ENCODE measurements around the gene QKI.
"Not testable (repeated sequence)": the region's sequence is repeated elsewhere in the genome, so short reads cannot be mapped to it uniquely, and the experiment has no call there.

QKI gene

DNA sequence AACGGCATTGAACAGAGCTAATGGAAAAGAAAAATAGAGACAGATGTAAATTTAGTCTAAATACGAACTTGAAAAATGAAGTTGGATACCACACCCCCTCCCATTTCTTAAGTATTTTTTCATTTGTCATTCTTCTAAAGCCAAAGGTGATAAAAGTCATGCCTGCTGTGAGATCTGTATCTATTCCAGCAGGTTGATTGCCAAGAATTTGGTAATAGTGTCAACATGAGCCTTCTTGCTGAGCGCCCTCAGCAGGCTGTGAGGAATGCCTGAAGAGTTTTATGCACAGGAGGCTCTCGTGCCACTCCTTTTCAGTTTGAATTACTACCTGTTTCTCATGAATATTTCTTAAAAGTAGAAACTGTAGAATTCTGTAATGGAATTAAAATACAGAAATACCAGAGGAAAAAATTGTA is 165.4 kb downstream of the QKI start:
- DNase-seq (ENCODE audit: low spot score) = no peak

DNA sequence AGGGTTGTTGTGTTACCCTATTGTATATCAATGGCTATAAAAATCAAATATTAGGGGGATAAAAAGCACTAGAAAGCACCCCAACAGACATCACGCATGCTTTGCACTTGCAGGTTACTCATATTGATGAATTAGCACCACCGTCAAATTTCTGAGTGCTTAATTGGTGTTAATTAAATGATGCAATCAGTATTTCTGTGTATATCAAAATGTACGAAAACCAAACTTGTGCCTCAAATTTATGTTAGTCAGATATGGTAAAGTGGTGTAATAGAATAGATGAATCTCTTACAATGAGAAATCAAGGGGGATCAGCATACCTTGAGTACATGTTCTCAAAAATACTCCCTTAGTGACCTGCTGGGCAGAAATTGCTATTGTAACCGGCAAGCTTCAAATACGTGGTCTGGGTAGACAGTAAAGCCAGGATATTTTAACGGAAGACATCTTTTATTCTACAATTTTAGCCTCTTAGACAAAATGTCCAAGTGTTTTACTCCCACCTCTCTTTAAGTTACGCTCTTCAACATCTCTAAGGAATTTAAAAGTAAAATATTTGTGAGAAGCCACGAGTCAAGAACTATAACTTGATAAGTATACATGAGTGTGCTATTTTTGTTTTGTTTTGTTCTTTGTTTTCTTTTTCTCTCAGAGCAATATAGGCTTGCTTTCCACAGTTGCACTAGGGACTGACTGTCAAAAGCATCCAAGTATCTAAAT is 166.0 kb downstream of the QKI start:
- no peak for DNase-seq (ENCODE audit: low spot score)

DNA sequence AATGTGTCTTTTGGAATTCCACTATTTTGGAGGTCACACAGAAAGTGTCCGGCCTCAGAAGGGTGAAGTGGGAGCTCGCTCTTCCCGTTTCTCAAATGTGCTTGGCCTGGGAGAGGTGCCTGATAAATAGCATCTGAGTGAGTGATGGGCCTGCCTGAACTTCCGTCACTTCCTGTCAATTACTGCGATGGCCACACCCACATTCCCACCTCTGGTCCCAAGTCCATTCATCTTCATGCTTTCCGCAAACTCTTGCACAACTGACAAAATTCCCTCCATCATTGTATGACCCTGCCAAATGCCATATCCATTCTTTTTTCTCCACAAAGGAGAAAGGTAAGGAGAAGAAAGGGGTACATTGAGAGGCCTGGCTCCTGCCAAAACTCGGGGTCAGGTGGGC is 169.0 kb downstream of the QKI start:
- DNase-seq (ENCODE audit: low spot score) = no peak

DNA sequence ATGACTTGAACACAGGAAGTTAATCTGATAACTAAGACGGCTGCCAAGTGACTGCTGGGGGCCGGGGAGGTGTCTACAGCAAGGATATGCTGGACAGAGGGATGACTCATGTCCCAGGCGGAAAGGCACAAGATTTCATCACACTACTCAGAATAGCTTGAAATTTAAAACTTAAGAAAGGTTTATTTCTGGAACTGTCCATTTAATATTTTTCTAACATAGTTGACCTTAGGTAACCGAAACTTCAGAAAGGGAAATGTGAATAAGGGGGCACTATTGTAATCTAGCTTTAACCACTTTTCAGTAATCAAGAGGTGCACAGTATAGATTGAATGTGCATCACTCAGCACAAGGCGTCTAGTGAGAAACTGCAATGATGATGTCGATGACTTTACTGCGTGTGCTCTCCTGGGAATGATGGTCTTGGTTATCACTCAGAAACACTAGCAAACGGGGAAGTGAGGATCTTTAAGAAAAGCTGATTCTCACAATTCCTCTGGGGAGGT is 171.5 kb downstream of the QKI start:
- DNase-seq (ENCODE audit: low spot score) = no peak

DNA sequence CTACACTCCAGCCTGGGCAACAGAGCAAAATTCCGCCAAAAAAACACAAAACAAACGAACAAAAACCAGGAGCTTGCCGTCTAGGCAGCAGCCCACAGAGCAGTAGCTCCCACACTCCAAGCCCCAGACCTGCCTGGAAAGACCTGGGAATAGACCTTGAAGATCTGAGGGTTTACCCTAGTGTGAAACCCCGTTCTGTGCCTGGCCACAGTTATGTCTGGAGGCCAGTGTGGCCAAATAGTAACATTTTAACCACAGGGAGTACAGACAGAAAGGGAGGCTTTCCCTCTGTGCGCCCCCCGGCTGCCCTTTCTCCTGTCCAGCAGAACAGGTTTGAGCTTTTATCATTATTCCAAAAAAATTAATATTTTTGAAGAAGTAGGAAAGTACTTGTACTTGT is 172.4 kb downstream of the QKI start:
- no peak for DNase-seq (ENCODE audit: low spot score)

DNA sequence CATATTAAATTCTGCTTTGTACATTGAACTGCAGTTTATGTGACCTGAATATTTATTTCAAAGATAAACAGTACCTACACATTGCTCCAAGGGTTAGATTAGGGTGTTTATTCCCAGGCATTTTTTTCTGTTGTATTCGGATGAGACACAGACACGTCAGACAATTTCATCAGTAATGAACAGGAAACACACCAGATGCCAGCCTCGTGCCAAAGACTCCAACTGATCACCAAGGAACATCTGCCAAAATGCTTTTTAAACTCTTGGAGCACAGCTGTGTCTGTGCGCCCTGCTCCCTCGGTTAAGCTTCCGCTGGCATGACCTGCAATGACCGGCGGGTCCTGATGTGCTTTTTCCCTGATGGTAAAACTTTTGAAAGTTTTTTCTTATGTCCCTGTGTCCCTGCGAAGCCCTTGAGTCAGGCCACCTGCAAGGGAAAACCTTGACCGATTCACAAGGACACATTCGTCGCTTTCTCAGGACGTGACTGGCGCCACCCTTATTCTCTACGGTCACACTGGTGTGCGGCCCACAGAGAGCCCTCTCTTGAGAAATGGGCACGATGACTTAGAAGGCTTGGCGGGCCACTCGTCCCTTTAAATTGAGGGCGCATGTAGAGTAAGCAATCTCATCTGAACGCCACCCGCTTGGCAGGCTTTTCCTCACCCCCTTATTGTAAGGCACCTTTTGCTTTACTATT is 173.9 kb downstream of the QKI start:
- DNase-seq (ENCODE audit: low spot score) = no peak

DNA sequence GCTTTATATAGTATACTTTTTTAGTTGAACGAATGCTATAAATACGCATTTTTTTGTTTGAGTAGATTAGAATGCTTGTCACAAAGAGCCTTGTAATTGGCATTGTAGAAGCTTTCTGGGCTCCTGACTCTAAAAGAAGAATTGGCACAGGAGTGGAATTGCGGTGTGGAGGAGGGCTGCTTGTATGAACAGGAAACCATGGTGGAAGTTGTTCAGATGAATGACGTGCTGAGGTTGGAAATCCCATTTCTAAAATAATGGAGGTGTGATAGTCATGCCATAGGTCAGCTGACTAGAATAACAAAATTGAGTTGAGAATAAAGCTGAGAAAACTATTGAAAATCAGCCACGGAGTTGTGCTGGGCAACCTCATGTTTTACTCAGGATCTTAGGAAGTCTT is 174.9 kb downstream of the QKI start:
- no peak for DNase-seq (ENCODE audit: low spot score)

DNA sequence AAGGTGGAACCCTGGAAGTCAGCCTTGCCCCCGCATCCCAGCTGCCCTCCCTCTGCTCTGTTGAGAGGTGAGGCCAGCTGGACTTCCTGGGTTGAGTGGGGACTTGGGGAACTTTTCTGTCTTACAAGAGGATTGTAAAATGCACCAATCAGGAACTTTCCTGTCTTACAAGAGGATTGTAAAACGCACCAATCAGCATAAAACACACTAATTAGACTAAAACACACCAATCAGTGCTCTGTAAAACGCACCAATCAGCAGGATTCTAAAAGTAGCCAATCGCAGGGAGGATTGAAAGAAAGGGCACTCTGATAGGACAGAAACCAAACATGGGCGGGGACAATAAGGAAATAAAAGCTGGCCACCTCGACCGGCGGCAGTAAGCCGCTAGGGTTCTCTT is 175.6 kb downstream of the QKI start:
- DNase-seq (ENCODE audit: low spot score) = not testable (repeated sequence)

DNA sequence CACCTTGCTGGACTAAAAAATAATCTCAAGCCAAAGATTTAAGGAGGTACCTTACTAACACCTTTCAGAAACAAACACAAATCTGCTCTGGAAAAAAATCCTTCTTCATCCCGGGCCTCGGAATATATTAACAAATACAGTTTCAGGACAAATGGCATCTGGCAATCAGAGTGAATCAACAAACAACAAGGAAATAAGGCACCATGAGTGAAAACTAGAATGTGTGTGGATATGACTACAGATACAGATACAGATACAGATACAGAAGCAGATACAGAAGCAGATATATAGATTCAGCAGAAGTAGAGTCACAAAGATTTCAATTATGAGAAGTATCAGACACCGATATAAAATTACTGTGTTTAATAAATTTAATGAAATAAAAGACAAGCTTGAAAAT is 178.4 kb downstream of the QKI start:
- no peak for DNase-seq (ENCODE audit: low spot score)

DNA sequence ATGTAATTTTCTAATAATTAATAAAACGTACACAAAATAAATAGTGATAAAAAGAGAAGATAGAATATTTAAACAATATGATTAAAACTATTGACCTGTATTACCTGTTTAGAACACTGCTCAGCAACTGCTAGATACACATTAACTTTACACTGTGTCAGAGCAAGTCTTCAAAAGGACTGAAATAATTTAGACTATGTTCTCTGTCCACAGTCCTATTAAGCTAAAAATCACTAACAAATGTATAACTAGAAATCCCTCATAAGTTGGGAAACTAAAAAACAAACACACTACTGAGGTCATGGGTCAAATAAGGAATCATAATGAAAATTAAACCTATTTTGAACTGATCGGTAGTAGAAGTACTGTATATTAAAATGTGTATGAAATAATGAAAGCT is 181.7 kb downstream of the QKI start:
- DNase-seq (ENCODE audit: low spot score) = no peak

DNA sequence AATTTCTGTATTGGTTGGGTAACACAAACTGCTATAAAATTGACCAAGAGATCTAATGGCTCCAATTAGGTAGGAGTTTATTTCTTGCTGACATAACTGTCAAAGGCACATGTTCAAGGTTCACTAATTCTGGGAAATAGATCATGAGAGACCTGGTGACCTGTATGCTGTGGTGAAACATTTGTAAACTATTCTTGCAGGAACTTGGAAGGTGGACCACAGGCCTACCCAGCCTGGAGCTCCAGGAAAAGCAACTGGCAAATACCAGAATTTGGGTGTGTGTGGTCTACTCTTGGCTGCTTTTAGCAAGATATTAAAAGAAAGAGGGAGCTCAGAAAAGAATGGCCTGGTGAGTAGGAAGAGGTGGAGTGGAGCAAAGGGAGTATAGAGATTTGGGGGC is 184.6 kb downstream of the QKI start:
- DNase-seq (ENCODE audit: low spot score) = no peak

DNA sequence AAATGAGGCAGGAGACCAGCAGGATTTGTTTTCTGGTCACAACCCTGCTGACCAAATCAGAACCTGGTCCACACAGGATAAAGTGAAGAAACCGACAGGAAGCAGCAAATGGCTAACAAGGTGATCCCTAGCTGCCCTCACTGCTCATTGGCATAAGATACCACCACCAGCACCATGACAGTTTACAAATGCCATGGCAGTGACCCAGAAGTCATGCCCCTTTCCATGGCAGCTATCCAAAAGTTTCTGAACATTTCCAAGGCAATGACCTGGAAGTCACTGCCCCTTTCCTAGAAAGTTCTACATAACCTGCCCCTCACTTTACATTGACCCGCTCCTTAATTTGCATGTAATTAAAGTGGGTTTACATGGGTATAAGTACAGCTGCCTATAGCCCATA is 185.2 kb downstream of the QKI start:
- no peak for DNase-seq (ENCODE audit: low spot score)

DNA sequence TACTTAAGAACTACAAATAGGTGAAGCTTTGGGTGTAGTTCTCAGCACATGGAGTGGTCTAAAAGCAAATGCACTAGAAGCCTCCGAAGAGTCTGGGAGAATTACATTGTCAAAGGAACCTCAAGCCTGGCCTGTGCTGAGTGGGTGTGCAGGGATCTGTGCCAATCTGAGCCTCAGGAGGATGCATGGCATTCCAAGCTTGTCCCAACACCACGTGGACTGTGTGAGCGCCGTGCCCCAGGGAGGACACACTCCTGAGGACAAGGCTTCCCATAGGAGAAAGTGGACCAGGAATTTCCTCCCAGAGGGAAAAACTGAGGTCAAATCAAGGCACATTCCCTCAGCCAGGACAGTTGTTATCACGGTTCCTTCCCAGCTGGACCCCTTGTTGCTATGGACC is 185.8 kb downstream of the QKI start:
- no peak for DNase-seq (ENCODE audit: low spot score)

DNA sequence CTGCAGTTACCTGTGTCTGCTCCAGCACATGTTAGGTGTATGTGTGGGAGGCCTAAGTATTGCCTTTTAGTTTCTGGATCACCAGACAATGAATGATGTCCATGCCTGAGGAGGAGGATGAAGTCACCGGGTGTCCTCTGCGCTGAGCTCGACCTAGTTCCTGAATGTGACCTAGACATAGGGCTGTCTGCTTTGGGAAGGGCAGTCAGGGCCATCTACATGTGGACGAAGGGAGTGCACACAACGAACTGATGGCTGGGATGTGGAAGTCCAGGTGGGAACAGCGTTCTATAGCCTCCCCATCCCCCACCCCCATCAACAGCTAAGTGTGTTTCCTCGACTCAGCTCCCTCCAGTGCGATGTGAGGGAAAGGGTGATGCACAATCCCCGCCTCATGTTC is 186.3 kb downstream of the QKI start:
- DNase-seq (ENCODE audit: low spot score) = no peak

DNA sequence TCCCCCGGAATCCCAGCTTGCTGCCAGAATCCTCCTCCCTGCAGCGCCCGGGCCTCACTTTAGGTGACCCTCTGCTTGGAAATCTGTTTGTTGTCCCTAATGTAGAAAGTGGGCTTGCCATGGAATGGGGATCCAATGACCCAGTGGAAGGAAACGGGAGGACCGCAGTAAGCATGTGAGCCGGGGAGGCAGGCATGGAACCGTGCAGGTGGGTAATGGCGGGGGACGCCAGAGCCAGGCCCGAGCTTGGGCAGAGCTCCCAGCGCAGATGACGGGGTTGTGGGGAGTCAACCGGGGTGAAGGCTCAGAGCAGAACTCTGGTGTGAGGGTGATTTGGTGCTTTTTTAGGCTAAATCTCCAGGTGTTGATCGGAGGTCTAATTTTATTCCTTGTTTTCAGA is 188.3 kb downstream of the QKI start:
- no peak for DNase-seq (ENCODE audit: low spot score)

DNA sequence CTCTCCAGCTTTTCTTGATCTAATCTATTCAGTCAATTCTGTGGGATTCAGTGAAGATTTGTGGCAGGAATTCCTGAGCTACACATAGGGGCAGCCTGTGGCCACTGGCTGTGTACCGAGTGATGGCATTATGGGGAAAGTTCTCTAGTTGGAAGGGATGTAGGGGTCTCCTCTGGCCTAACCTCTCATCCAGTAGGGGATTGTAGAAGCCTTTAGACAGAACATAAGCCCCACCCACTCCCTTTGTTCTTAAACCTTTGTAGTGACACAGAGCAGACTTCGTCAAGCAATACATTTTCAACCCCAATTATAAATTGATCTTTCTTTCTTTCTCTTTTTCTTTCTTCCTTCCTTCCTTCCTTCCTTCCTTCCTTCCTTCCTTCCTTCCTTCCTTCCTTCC is 188.9 kb downstream of the QKI start:
- no peak for DNase-seq (ENCODE audit: low spot score)

DNA sequence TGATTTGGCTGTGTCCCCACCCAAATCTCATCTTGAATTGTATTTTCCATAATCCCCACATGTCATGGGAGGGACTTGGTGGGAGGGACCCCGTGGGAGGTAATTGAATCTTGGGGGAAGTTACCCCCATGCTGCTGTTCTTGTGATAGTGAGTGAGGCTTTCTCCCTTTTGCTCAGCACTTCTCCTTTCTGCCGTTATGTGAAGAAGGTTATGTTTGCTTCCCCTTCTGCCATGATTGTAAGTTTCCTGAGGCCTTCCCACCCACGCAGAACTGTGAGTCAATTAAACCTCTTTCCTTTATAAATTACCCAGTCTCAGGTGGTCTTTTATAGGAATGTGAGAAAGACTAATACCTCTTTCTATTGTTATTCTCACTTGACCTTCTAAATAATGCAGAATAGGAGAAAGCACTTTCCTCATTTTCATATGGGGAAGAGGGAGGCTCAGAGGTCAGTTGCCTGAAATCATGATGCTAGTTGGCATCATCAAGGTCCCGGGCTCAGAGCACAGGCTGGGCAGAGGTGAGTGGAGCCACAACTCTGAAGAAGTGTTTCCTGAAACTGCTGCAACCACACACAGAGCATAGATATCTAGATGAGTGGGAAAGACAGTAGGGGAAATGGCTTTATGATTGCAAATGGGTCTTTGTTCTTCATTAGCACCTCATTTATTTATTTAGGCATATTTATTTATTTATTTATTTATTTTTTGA is 191.0 kb downstream of the QKI start:
- no peak for DNase-seq (ENCODE audit: low spot score)

DNA sequence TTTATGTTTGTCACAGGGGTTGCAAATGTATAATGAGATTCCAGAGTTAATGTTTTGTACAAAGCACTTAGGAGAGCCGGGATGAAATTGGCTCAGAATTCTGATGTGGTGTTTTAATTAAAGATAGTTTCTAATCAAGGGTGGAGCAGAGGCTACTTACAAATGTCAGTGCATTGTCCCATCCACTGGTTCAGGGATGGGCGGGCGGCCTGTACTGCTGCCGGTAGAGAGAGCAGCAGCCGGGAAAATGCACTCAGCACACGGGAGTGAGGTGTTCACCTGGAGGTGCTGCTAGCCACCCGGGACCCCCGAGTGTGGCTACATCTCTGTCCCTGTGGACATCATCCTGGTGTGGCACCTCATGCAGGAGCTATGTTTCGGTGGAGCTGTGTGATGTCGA is 193.3 kb downstream of the QKI start:
- no peak for DNase-seq (ENCODE audit: low spot score)

DNA sequence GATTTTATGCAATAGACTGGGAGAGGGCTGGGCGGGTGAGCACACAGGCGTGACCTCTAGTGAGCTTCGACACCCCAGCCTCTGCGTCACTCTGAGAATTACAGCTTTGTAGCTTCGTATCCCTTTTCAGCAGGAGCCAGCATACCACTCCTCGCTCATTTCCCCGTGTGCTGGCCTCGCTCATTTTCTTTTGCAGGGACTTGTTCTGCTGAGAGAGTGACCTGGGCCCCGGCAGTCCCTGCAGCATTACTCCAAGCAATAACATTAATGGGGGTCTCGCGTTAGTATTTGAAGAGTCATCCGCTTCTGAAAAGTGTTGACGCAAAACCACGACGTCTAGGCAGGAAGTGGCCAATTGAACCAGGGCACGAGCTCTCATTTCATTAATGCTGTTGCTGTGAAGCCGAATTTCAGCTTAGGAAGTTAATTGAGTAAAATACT is 193.7 kb downstream of the QKI start:
- DNase-seq (ENCODE audit: low spot score) = no peak

DNA sequence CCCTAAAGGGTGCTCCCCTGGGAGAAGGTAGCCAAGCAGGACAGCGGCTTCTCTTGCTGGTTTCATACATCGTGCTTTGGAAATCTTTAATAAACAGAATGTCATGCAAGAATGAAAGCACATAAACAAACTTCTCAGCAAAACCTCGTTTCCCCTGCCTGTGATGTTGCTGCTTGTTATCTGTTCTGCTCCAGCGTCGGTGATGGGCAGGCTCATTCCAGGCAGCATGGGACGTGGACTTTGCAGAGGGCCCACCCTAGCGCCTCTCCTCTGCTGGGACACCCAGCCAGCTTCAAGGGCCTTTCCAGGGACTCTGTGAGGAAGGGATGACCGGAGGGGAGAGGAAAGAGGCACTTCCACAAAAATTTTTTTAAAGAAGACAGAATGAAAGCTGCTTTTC is 197.7 kb downstream of the QKI start:
- DNase-seq (ENCODE audit: low spot score) = no peak

DNA sequence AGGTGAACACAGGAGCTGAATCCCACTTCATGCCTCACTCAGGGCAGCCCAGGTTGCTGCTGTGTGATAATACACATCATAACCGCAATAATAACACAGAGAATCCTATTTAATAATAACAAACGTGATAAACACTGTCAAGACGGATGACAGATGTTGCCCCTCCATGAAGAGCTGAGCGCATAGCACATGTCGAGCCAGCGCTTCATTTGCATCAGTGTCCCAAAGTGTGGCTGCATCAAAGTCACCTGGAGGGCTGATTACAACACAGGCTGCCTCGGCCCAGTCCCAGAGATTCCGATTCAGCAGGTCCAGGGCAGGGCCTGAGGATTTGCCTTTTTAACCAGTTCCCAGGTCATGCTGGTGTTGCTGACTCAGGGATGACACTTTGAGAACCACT is 198.5 kb downstream of the QKI start:
- DNase-seq (ENCODE audit: low spot score) = no peak

DNA sequence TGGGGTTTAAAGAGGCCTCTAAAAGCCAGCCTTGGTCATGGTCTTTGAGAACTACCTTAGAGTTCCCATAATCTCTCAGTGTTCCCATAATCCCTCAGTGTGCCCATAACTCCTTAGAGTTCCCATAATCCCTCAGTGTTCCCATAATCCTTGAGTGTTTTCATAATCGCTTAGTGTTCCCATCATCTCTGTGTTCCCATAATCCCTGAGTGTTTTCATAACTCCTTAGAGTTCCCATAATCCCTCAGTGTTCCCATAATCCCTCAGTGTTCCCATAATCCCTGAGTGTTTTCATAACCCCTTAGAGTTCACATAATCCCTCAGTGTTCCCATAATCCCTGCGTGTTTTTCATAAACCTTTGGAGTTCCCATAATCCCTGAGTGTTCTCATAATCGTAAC is 199.2 kb downstream of the QKI start:
- DNase-seq (ENCODE audit: low spot score) = no peak

DNA sequence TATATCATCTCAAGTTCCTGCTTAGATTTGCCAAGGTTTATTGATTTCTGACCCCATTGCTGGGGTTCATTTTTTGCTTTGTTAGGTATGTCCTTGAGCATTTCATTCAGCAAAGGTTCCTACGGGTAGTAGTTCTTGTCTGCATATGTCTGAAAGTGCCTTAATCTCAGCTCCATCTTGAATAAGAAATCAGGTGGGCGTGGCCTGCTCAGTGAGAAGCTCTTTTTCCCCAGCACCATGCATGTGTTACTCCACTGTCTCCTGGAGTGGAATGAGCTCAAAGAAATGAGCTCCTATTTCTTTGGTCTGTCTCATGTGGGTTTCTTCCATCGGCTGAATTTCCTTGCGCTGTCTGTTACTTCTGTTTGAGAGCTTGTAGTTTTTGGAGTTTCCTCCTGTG is 201.9 kb downstream of the QKI start:
- DNase-seq (ENCODE audit: low spot score) = no peak

All from CD4-positive, alpha-beta T cell treated with Interleukin-2 at 100 ng/mL for 4 hours (primary cell).